Measurements from ENCODE around the gene PHLDB3.
"Not testable (repeated sequence)": the region's sequence is repeated elsewhere in the genome, so short reads cannot be mapped to it uniquely, and the experiment has no call there.

Gene PHLDB3

GRCh38 chr19:43547926-43548325 lies 43.4 kb upstream of the PHLDB3 start:
- CTCF ChIA-PET; POLR2A ChIA-PET; DNase-seq; H3K4me3 ChIP-seq (ENCODE audit: control insufficient read depth in 1 of 7, extremely low read depth in 1 of 7, insufficient read depth in 4 of 7, low read depth in 2 of 7, low read length in 6 of 7); H3K27ac ChIP-seq (ENCODE audit: insufficient read depth in 1 of 2, low read depth in 1 of 2, low read length in 2 of 2, poor library complexity in 1 of 2, severe bottlenecking in 2 of 2); H3K9me3 ChIP-seq (ENCODE audit: control extremely low read depth in 1 of 5, control insufficient read depth in 4 of 5, insufficient read depth in 2 of 5, low read depth in 1 of 5, low read length in 4 of 5); H3K27me3 ChIP-seq (replicated peaks in 2 of 5; ENCODE audit: control insufficient read depth in 4 of 5, insufficient read depth in 5 of 5, low read length in 4 of 5); H3K4me1 ChIP-seq (ENCODE audit: control extremely low read depth in 1 of 4, control insufficient read depth in 4 of 4, insufficient read depth in 4 of 4, low read length in 3 of 4): not testable (repeated sequence)
- WGBS (ENCODE audit: insufficient coverage) = no CpG with 5 or more reads among the region's 24 CpGs
- peaks cover 10 to 62% (median 42%) of the 10 kb centered on the region in 4 experiments for H3K36me3 ChIP-seq (ENCODE audit: control insufficient read depth in 4 of 4, insufficient read depth in 4 of 4, low read length in 3 of 4)

GRCh38 chr19:43546581-43546980 lies 42.0 kb upstream of the PHLDB3 start:
- Histone ChIP-seq H3K27ac (ENCODE audit: insufficient read depth in 1 of 2, low read depth in 1 of 2, low read length in 2 of 2, poor library complexity in 1 of 2, severe bottlenecking in 2 of 2) (no peak overlapping the region), H3K4me3 (ENCODE audit: control insufficient read depth in 1 of 7, extremely low read depth in 1 of 7, insufficient read depth in 4 of 7, low read depth in 2 of 7, low read length in 6 of 7) (no peak overlapping the region), H3K27me3 (replicated peaks in 2 of 5; ENCODE audit: control insufficient read depth in 4 of 5, insufficient read depth in 5 of 5, low read length in 4 of 5) (no peaks in the 10 kb centered on the region), H3K4me1 (ENCODE audit: control extremely low read depth in 1 of 4, control insufficient read depth in 4 of 4, insufficient read depth in 4 of 4, low read length in 3 of 4) (no peaks in the 10 kb centered on the region), H3K9me3 (ENCODE audit: control extremely low read depth in 1 of 5, control insufficient read depth in 4 of 5, insufficient read depth in 2 of 5, low read depth in 1 of 5, low read length in 4 of 5) (no peaks in the 10 kb centered on the region), H3K36me3 (ENCODE audit: control insufficient read depth in 4 of 4, insufficient read depth in 4 of 4, low read length in 3 of 4) (peaks cover 14 to 63% (median 42%) of the 10 kb centered on the region in 4 experiments)
- ChIA-PET POLR2A (no interaction called here), CTCF (interaction anchor here (1.1 to 2.8 kb wide), 3 partner anchors 9 to 48 kb away, joined by 4 to 11 read pairs (median 4); no protein-coding TSS in a partner anchor)
- 100% methylated on average over 2 of the region's 3 CpGs for WGBS (ENCODE audit: insufficient coverage)
- no peak for DNase-seq

DNA sequence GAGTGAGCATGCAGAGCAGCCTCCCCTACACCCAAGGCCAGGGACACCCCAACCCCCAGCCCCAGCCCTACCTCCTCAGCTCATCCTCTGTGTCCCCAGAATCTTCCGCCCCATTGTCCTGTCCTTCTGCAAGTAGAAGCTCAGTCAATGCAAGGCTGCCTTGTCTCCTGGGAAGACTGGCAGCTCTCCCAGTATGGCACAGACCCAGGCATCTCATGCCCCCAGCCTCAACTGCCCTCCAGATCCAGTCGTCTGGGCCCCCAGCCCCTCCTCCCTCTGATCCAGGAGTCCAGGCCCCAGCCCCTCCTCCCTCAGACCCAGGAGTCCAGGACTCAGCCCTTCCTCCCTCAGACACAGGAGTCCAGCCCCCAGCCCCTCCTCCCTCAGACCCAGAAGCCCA lies 41.4 kb upstream of the PHLDB3 start:
- WGBS (ENCODE audit: insufficient coverage) = 100% methylated on average over 1 of the region's 2 CpGs
- Histone ChIP-seq H3K9me3 (ENCODE audit: control extremely low read depth in 1 of 5, control insufficient read depth in 4 of 5, insufficient read depth in 2 of 5, low read depth in 1 of 5, low read length in 4 of 5) (no peaks in the 10 kb centered on the region), H3K27ac (ENCODE audit: insufficient read depth in 1 of 2, low read depth in 1 of 2, low read length in 2 of 2, poor library complexity in 1 of 2, severe bottlenecking in 2 of 2) (no peak overlapping the region), H3K4me3 (ENCODE audit: control insufficient read depth in 1 of 7, extremely low read depth in 1 of 7, insufficient read depth in 4 of 7, low read depth in 2 of 7, low read length in 6 of 7) (no peak overlapping the region), H3K36me3 (ENCODE audit: control insufficient read depth in 4 of 4, insufficient read depth in 4 of 4, low read length in 3 of 4) (peaks cover 14 to 62% (median 38%) of the 10 kb centered on the region in 4 experiments), H3K4me1 (ENCODE audit: control extremely low read depth in 1 of 4, control insufficient read depth in 4 of 4, insufficient read depth in 4 of 4, low read length in 3 of 4) (no peaks in the 10 kb centered on the region), H3K27me3 (replicated peaks in 2 of 5; ENCODE audit: control insufficient read depth in 4 of 5, insufficient read depth in 5 of 5, low read length in 4 of 5) (no peaks in the 10 kb centered on the region)
- ChIA-PET POLR2A (no interaction called here), CTCF (interaction anchor here (0.7 to 2.8 kb wide), 3 partner anchors 10 to 48 kb away, joined by 3 to 11 read pairs (median 4); no protein-coding TSS in a partner anchor)
- no peak for DNase-seq

GRCh38 chr19:43545276-43545675 lies 40.7 kb upstream of the PHLDB3 start:
- CTCF ChIA-PET = interaction anchor here (0.7 to 2.8 kb wide), 4 partner anchors 9 to 49 kb away, joined by 3 to 11 read pairs (median 4); no protein-coding TSS in a partner anchor
- 100% methylated on average over 5 of the region's 5 CpGs for WGBS (ENCODE audit: insufficient coverage)

GRCh38 chr19:43544077-43544476 lies 39.5 kb upstream of the PHLDB3 start:
- 97% methylated on average over 4 of the region's 9 CpGs for WGBS (ENCODE audit: insufficient coverage)
- ChIA-PET CTCF (interaction anchor here (1.3 to 12.5 kb wide), 3 partner anchors 10 to 51 kb away, joined by 4 to 111 read pairs (median 11); no protein-coding TSS in a partner anchor), POLR2A (no interaction called here)
- H3K36me3 ChIP-seq (ENCODE audit: control insufficient read depth in 4 of 4, insufficient read depth in 4 of 4, low read length in 3 of 4) = peaks cover 21 to 63% (median 39%) of the 10 kb centered on the region in 4 experiments
- no peak overlapping the region for H3K27ac ChIP-seq (ENCODE audit: insufficient read depth in 1 of 2, low read depth in 1 of 2, low read length in 2 of 2, poor library complexity in 1 of 2, severe bottlenecking in 2 of 2)
- no peaks in the 10 kb centered on the region for H3K4me1 ChIP-seq (ENCODE audit: control extremely low read depth in 1 of 4, control insufficient read depth in 4 of 4, insufficient read depth in 4 of 4, low read length in 3 of 4)
- DNase-seq = no peak
- no peaks in the 10 kb centered on the region for H3K27me3 ChIP-seq (replicated peaks in 2 of 5; ENCODE audit: control insufficient read depth in 4 of 5, insufficient read depth in 5 of 5, low read length in 4 of 5)
- H3K4me3 ChIP-seq (ENCODE audit: control insufficient read depth in 1 of 7, extremely low read depth in 1 of 7, insufficient read depth in 4 of 7, low read depth in 2 of 7, low read length in 6 of 7) = no peak overlapping the region
- peaks cover 0 to 4% (median 0%) of the 10 kb centered on the region in 5 experiments for H3K9me3 ChIP-seq (ENCODE audit: control extremely low read depth in 1 of 5, control insufficient read depth in 4 of 5, insufficient read depth in 2 of 5, low read depth in 1 of 5, low read length in 4 of 5)

More at GRCh38 chr19:43545276-43545675, 40.7 kb upstream of the PHLDB3 start:
- Histone ChIP-seq H3K9me3 (ENCODE audit: control extremely low read depth in 1 of 5, control insufficient read depth in 4 of 5, insufficient read depth in 2 of 5, low read depth in 1 of 5, low read length in 4 of 5) (no peaks in the 10 kb centered on the region), H3K27me3 (replicated peaks in 2 of 5; ENCODE audit: control insufficient read depth in 4 of 5, insufficient read depth in 5 of 5, low read length in 4 of 5) (no peaks in the 10 kb centered on the region), H3K27ac (ENCODE audit: insufficient read depth in 1 of 2, low read depth in 1 of 2, low read length in 2 of 2, poor library complexity in 1 of 2, severe bottlenecking in 2 of 2) (no peak overlapping the region), H3K4me3 (ENCODE audit: control insufficient read depth in 1 of 7, extremely low read depth in 1 of 7, insufficient read depth in 4 of 7, low read depth in 2 of 7, low read length in 6 of 7) (no peak overlapping the region), H3K36me3 (ENCODE audit: control insufficient read depth in 4 of 4, insufficient read depth in 4 of 4, low read length in 3 of 4) (peaks cover 19 to 60% (median 37%) of the 10 kb centered on the region in 4 experiments), H3K4me1 (ENCODE audit: control extremely low read depth in 1 of 4, control insufficient read depth in 4 of 4, insufficient read depth in 4 of 4, low read length in 3 of 4) (no peaks in the 10 kb centered on the region)
- no peak for DNase-seq
- POLR2A ChIA-PET = no interaction called here

GRCh38 chr19:43541920-43542650 lies 37.5 kb upstream of the PHLDB3 start:
- POLR2A ChIA-PET = no interaction called here
- no CpG with 5 or more reads among the region's 5 CpGs for WGBS (ENCODE audit: insufficient coverage)
- H3K36me3 ChIP-seq (ENCODE audit: control insufficient read depth in 4 of 4, insufficient read depth in 4 of 4, low read length in 3 of 4) = peaks cover 22 to 79% (median 47%) of the 10 kb centered on the region in 4 experiments
- CTCF ChIA-PET = interaction anchor here (0.9 to 12.5 kb wide), 2 partner anchors 12 to 53 kb away, joined by 4 to 111 read pairs; no protein-coding TSS in a partner anchor
- H3K9me3 ChIP-seq (ENCODE audit: control extremely low read depth in 1 of 5, control insufficient read depth in 4 of 5, insufficient read depth in 2 of 5, low read depth in 1 of 5, low read length in 4 of 5) = peaks cover 0 to 10% (median 4%) of the 10 kb centered on the region in 5 experiments
- no peak overlapping the region for H3K27ac ChIP-seq (ENCODE audit: insufficient read depth in 1 of 2, low read depth in 1 of 2, low read length in 2 of 2, poor library complexity in 1 of 2, severe bottlenecking in 2 of 2)
- no peaks in the 10 kb centered on the region for H3K4me1 ChIP-seq (ENCODE audit: control extremely low read depth in 1 of 4, control insufficient read depth in 4 of 4, insufficient read depth in 4 of 4, low read length in 3 of 4)
- H3K27me3 ChIP-seq (replicated peaks in 2 of 5; ENCODE audit: control insufficient read depth in 4 of 5, insufficient read depth in 5 of 5, low read length in 4 of 5) = no peaks in the 10 kb centered on the region
- no peak for DNase-seq
- H3K4me3 ChIP-seq (ENCODE audit: control insufficient read depth in 1 of 7, extremely low read depth in 1 of 7, insufficient read depth in 4 of 7, low read depth in 2 of 7, low read length in 6 of 7) = no peak overlapping the region

GRCh38 chr19:43540381-43540780 lies 35.8 kb upstream of the PHLDB3 start:
- WGBS (ENCODE audit: insufficient coverage) = 93% methylated on average over 3 of the region's 3 CpGs
- CTCF ChIA-PET = interaction anchor here (12.5 kb wide), 1 partner anchor 13 kb away, joined by 111 read pairs; no protein-coding TSS in a partner anchor
- H3K36me3 ChIP-seq (ENCODE audit: control insufficient read depth in 4 of 4, insufficient read depth in 4 of 4, low read length in 3 of 4) = peaks cover 19 to 78% (median 45%) of the 10 kb centered on the region in 4 experiments

More at GRCh38 chr19:43540381-43540780, 35.8 kb upstream of the PHLDB3 start:
- H3K27me3 ChIP-seq (replicated peaks in 2 of 5; ENCODE audit: control insufficient read depth in 4 of 5, insufficient read depth in 5 of 5, low read length in 4 of 5) = no peaks in the 10 kb centered on the region
- POLR2A ChIA-PET = no interaction called here
- no peak overlapping the region for H3K4me3 ChIP-seq (ENCODE audit: control insufficient read depth in 1 of 7, extremely low read depth in 1 of 7, insufficient read depth in 4 of 7, low read depth in 2 of 7, low read length in 6 of 7)
- peaks cover 0 to 10% (median 4%) of the 10 kb centered on the region in 5 experiments for H3K9me3 ChIP-seq (ENCODE audit: control extremely low read depth in 1 of 5, control insufficient read depth in 4 of 5, insufficient read depth in 2 of 5, low read depth in 1 of 5, low read length in 4 of 5)
- H3K4me1 ChIP-seq (ENCODE audit: control extremely low read depth in 1 of 4, control insufficient read depth in 4 of 4, insufficient read depth in 4 of 4, low read length in 3 of 4) = peaks cover 0 to 4% (median 3%) of the 10 kb centered on the region in 4 experiments
- no peak overlapping the region for H3K27ac ChIP-seq (ENCODE audit: insufficient read depth in 1 of 2, low read depth in 1 of 2, low read length in 2 of 2, poor library complexity in 1 of 2, severe bottlenecking in 2 of 2)
- no peak for DNase-seq

Data from common myeloid progenitor, CD34-positive (primary cell).